Liver (tissue), 9 donors: Measurements from ENCODE around the gene YTHDF1. TPM values are rescaled to one million over a fixed set of nuclear protein-coding genes. Genes with fewer than 3 reads are reported as not detected.

Source experiments
- DNase-seq: peaks from one replicate; pipeline ENCODE4 v3.0.0-alpha.2; 2017; ENCODE audit warnings: low spot score
- H3K27ac ChIP-seq, 2 donors: one replicate each; pipeline ENCODE4 v1.7.0; 2013; ENCODE audit warnings: inconsistent platforms in 2 of 2, low read length in 2 of 2, control low read depth in 1 of 2, low read depth in 1 of 2, mild to moderate bottlenecking in 1 of 2
- H3K27me3 ChIP-seq, 4 donors: one replicate each; pipeline versions ENCODE4 v1.6.1 to v1.7.0; 2013; ENCODE audit warnings: low read length in 3 of 4, inconsistent platforms in 1 of 4, mild to moderate bottlenecking in 1 of 4, moderate library complexity in 1 of 4; ENCODE audit not compliant: control insufficient read depth in 4 of 4, insufficient read depth in 4 of 4
- H3K36me3 ChIP-seq, 4 donors: one replicate each; pipeline versions ENCODE4 v1.6.1 to v1.7.0; 2013; ENCODE audit warnings: low read length in 3 of 4, mild to moderate bottlenecking in 3 of 4, low read depth in 1 of 4, moderate library complexity in 1 of 4; ENCODE audit not compliant: control insufficient read depth in 4 of 4, insufficient read depth in 3 of 4
- H3K4me1 ChIP-seq, 4 donors: one replicate each; pipeline versions ENCODE4 v1.6.1 to v1.7.0; 2013; ENCODE audit warnings: low read length in 3 of 4, mild to moderate bottlenecking in 3 of 4, moderate library complexity in 1 of 4; ENCODE audit not compliant: control insufficient read depth in 4 of 4, insufficient read depth in 4 of 4
- H3K4me3 ChIP-seq, 3 donors: one replicate each; pipeline versions ENCODE4 v1.6.1 to v1.7.0; 2013; ENCODE audit warnings: low read length in 3 of 3, control low read depth in 1 of 3, low read depth in 1 of 3, mild to moderate bottlenecking in 1 of 3
- H3K9ac ChIP-seq, 2 donors: one replicate each; pipeline ENCODE4 v1.7.0; 2013; ENCODE audit warnings: low read length in 2 of 2, mild to moderate bottlenecking in 2 of 2, moderate library complexity in 2 of 2, control low read depth in 1 of 2, low read depth in 1 of 2
- H3K9me3 ChIP-seq, 4 donors: one replicate each; pipeline versions ENCODE4 v1.6.1 to v1.7.0; 2013; ENCODE audit warnings: low read length in 3 of 4; ENCODE audit not compliant: control insufficient read depth in 4 of 4
- EGR1 ChIP-seq, 2 donors: IDR thresholded peaks; 2 replicates each; pipeline ENCODE4 v1.6.1; 2016 to 2018; ENCODE audit warnings: antibody characterized with exemption in 2 of 2, low read depth in 2 of 2
- FOXA1 ChIP-seq: IDR thresholded peaks from 2 replicates; pipeline ENCODE4 v1.6.1; 2016; ENCODE audit warnings: antibody characterized with exemption
- FOXA2 ChIP-seq: IDR thresholded peaks from 2 replicates; pipeline ENCODE4 v1.6.1; 2016; ENCODE audit warnings: antibody characterized with exemption
- GABPA ChIP-seq, 2 donors: IDR thresholded peaks in 1 of 2; conservative IDR thresholded peaks in 1 of 2; 2 replicates each; pipeline ENCODE4 v1.6.1; 2016; ENCODE audit warnings: antibody characterized with exemption in 2 of 2, mild to moderate bottlenecking in 1 of 2, moderate library complexity in 1 of 2
- HNF4A ChIP-seq, 2 donors: conservative IDR thresholded peaks; 2 replicates each; pipeline ENCODE4 v1.6.1; 2016; ENCODE audit warnings: antibody characterized with exemption in 2 of 2, mild to moderate bottlenecking in 2 of 2
- HNF4G ChIP-seq: IDR thresholded peaks from 2 replicates; pipeline ENCODE4 v1.6.1; 2016; ENCODE audit warnings: antibody characterized with exemption
- JUND ChIP-seq, 2 donors: IDR thresholded peaks; 2 replicates each; pipeline ENCODE4 v1.6.1; 2016; ENCODE audit warnings: antibody characterized with exemption in 2 of 2
- MAX ChIP-seq: IDR thresholded peaks from 2 replicates; pipeline ENCODE4 v1.6.1; 2016; ENCODE audit warnings: antibody characterized with exemption
- NR2F2 ChIP-seq: IDR thresholded peaks from 2 replicates; pipeline ENCODE4 v1.6.1; 2016; ENCODE audit warnings: antibody characterized with exemption
- RXRA ChIP-seq, 2 donors: IDR thresholded peaks; 2 replicates each; pipeline ENCODE4 v1.6.1; 2017 to 2018; ENCODE audit warnings: antibody characterized with exemption in 2 of 2, mild to moderate bottlenecking in 1 of 2
- SP1 ChIP-seq: IDR thresholded peaks from 2 replicates; pipeline ENCODE4 v1.6.1; 2018; ENCODE audit warnings: antibody characterized with exemption, mild to moderate bottlenecking
- TAF1 ChIP-seq: conservative IDR thresholded peaks from 2 replicates; pipeline ENCODE4 v1.6.1; 2016; ENCODE audit warnings: antibody characterized with exemption, mild to moderate bottlenecking
- YY1 ChIP-seq: IDR thresholded peaks from 2 replicates; pipeline ENCODE4 v1.6.1; 2016; ENCODE audit warnings: antibody characterized with exemption, mild to moderate bottlenecking
- WGBS: extraction: QIAGEN DNeasy Blood & Tissue Kit; methylation state at CpG from one replicate; pipeline ENCODE4 v1.1.7; 2013; 5-methylcytosine and 5-hydroxymethylcytosine counted together
- polyA plus RNA-seq, 2 donors: library from polyadenylated mRNA; stranded (reverse) in 1 of 2; unstranded in 1 of 2; fragments of 200-250 nt in 1 of 2; fragments of >200 nt in 1 of 2; fragmentation: Nextera tagmentation in 1 of 2; extraction: Ambion mirVana in 1 of 2; gene quantifications; one replicate each; pipeline versions ENCODE4 v1.2.1 to v1.2.3, GENCODE V29; 2013 to 2015
- total RNA-seq, 2 donors: library from RNA; depleted of rRNA; stranded (reverse); fragments of >200 nt; gene quantifications; one replicate each; pipeline ENCODE4 v1.2.3, GENCODE V29; 2014
- TF ChIP-seq, protein P1 (sequence below): IDR thresholded peaks from 2 replicates; pipeline ENCODE4 v1.6.1; 2016; ENCODE audit warnings: antibody characterized with exemption, mild to moderate bottlenecking
- TF ChIP-seq, protein P2 (sequence below): IDR thresholded peaks from 2 replicates; pipeline ENCODE4 v1.6.1; 2016; ENCODE audit warnings: antibody characterized with exemption
- TF ChIP-seq, protein P3 (sequence below): IDR thresholded peaks from 2 replicates; pipeline ENCODE4 v1.6.1; 2016; ENCODE audit warnings: antibody characterized with exemption
- TF ChIP-seq, protein P4 (sequence below): fragments of 150-350 bp; IDR thresholded peaks from 2 replicates; pipeline ENCODE4 v1.5.1; 2017; ENCODE audit warnings: improper control_type of control experiment, low read depth, low read length; ENCODE audit not compliant: missing input control
- donor health status: healthy.
- donor health status: healthy.
- donor health status: healthy.
- donor health status: healthy.
- donor health status: healthy.

YTHDF1 gene
- total and polyA plus RNA-seq, 4 donors: 6.8 to 19.5 (median 14.9) TPM

GRCh38 chr20:63180569-63181185 is 35.3 kb downstream of the YTHDF1 start:
- TF ChIP-seq YY1: no peak
- no peak for TF ChIP-seq JUND (IDR thresholded peaks at IDR 0.05)
- TF ChIP-seq RXRA (IDR thresholded peaks at IDR 0.05): no peak
- TF ChIP-seq MAX: no peak
- no peak for TF ChIP-seq FOXA1
- TF ChIP-seq, protein P1, sequence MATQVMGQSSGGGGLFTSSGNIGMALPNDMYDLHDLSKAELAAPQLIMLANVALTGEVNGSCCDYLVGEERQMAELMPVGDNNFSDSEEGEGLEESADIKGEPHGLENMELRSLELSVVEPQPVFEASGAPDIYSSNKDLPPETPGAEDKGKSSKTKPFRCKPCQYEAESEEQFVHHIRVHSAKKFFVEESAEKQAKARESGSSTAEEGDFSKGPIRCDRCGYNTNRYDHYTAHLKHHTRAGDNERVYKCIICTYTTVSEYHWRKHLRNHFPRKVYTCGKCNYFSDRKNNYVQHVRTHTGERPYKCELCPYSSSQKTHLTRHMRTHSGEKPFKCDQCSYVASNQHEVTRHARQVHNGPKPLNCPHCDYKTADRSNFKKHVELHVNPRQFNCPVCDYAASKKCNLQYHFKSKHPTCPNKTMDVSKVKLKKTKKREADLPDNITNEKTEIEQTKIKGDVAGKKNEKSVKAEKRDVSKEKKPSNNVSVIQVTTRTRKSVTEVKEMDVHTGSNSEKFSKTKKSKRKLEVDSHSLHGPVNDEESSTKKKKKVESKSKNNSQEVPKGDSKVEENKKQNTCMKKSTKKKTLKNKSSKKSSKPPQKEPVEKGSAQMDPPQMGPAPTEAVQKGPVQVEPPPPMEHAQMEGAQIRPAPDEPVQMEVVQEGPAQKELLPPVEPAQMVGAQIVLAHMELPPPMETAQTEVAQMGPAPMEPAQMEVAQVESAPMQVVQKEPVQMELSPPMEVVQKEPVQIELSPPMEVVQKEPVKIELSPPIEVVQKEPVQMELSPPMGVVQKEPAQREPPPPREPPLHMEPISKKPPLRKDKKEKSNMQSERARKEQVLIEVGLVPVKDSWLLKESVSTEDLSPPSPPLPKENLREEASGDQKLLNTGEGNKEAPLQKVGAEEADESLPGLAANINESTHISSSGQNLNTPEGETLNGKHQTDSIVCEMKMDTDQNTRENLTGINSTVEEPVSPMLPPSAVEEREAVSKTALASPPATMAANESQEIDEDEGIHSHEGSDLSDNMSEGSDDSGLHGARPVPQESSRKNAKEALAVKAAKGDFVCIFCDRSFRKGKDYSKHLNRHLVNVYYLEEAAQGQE: no peak
- TF ChIP-seq, protein P2, sequence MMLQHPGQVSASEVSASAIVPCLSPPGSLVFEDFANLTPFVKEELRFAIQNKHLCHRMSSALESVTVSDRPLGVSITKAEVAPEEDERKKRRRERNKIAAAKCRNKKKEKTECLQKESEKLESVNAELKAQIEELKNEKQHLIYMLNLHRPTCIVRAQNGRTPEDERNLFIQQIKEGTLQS: no peak
- H3K9me3 ChIP-seq: no peaks in the 10 kb centered on the region
- peaks cover 4 to 30% (median 9%) of the 10 kb centered on the region in 4 donors for H3K27me3 ChIP-seq
- DNase-seq: no peak
- H3K4me3 ChIP-seq: no peak overlapping the region
- WGBS: 77% methylated on average over 11 of the region's 11 CpGs
- no peak overlapping the region for H3K27ac ChIP-seq
- peaks cover 0 to 25% (median 4%) of the 10 kb centered on the region in 4 donors for H3K4me1 ChIP-seq
- no peaks in the 10 kb centered on the region for H3K36me3 ChIP-seq
- H3K9ac ChIP-seq: no peak overlapping the region

GRCh38 chr20:63179687-63180568 is 36.0 kb downstream of the YTHDF1 start:
- Histone ChIP-seq H3K4me1 (peaks cover 0 to 25% (median 4%) of the 10 kb centered on the region in 4 donors), H3K9me3 (no peaks in the 10 kb centered on the region), H3K27ac (no peak overlapping the region), H3K9ac (no peak overlapping the region), H3K27me3 (peaks cover 4 to 35% (median 9%) of the 10 kb centered on the region in 4 donors), H3K36me3 (no peaks in the 10 kb centered on the region), H3K4me3 (no peak overlapping the region)
- 35% methylated on average over 14 of the region's 14 CpGs for WGBS
- DNase-seq: no peak
- no peak for TF ChIP-seq NR2F2
- no peak for TF ChIP-seq YY1
- TF ChIP-seq GABPA (IDR thresholded peaks at IDR 0.05 in 1 of 2, conservative IDR thresholded peaks at IDR 0.05 in 1 of 2): no peak
- TF ChIP-seq, protein P1: no peak
- TF ChIP-seq, protein P3, sequence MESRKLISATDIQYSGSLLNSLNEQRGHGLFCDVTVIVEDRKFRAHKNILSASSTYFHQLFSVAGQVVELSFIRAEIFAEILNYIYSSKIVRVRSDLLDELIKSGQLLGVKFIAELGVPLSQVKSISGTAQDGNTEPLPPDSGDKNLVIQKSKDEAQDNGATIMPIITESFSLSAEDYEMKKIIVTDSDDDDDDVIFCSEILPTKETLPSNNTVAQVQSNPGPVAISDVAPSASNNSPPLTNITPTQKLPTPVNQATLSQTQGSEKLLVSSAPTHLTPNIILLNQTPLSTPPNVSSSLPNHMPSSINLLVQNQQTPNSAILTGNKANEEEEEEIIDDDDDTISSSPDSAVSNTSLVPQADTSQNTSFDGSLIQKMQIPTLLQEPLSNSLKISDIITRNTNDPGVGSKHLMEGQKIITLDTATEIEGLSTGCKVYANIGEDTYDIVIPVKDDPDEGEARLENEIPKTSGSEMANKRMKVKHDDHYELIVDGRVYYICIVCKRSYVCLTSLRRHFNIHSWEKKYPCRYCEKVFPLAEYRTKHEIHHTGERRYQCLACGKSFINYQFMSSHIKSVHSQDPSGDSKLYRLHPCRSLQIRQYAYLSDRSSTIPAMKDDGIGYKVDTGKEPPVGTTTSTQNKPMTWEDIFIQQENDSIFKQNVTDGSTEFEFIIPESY: no peak
- TF ChIP-seq FOXA2: no peak
- TF ChIP-seq TAF1: no peak
- TF ChIP-seq, protein P2: no peak
- no peak for TF ChIP-seq SP1
- TF ChIP-seq FOXA1: no peak
- no peak for TF ChIP-seq MAX
- TF ChIP-seq, protein P4, sequence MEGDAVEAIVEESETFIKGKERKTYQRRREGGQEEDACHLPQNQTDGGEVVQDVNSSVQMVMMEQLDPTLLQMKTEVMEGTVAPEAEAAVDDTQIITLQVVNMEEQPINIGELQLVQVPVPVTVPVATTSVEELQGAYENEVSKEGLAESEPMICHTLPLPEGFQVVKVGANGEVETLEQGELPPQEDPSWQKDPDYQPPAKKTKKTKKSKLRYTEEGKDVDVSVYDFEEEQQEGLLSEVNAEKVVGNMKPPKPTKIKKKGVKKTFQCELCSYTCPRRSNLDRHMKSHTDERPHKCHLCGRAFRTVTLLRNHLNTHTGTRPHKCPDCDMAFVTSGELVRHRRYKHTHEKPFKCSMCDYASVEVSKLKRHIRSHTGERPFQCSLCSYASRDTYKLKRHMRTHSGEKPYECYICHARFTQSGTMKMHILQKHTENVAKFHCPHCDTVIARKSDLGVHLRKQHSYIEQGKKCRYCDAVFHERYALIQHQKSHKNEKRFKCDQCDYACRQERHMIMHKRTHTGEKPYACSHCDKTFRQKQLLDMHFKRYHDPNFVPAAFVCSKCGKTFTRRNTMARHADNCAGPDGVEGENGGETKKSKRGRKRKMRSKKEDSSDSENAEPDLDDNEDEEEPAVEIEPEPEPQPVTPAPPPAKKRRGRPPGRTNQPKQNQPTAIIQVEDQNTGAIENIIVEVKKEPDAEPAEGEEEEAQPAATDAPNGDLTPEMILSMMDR: no peak
- no peak for TF ChIP-seq HNF4G
- no peak for TF ChIP-seq JUND (IDR thresholded peaks at IDR 0.05)
- TF ChIP-seq HNF4A (conservative IDR thresholded peaks at IDR 0.05): no peak
- no peak for TF ChIP-seq EGR1 (IDR thresholded peaks at IDR 0.05; ENCODE audit: low read depth in 2 of 2)
- no peak for TF ChIP-seq RXRA (IDR thresholded peaks at IDR 0.05)
